GM10266 (cell line): ENCODE results near the gene ARL3.

Source experiments
- DNase-seq: peaks from one replicate; pipeline ENCODE4 v3.0.0; 2012; ENCODE audit errors: extremely low spot score
- TF ChIP-seq, protein P1 (sequence below): IDR thresholded peaks from 2 replicates; pipeline ENCODE4 v1.5.1; 2012; ENCODE audit warnings: mild to moderate bottlenecking, low read depth; ENCODE audit not compliant: control insufficient read depth, insufficient read depth; ENCODE audit errors: missing control alignments

Gene ARL3

DNA sequence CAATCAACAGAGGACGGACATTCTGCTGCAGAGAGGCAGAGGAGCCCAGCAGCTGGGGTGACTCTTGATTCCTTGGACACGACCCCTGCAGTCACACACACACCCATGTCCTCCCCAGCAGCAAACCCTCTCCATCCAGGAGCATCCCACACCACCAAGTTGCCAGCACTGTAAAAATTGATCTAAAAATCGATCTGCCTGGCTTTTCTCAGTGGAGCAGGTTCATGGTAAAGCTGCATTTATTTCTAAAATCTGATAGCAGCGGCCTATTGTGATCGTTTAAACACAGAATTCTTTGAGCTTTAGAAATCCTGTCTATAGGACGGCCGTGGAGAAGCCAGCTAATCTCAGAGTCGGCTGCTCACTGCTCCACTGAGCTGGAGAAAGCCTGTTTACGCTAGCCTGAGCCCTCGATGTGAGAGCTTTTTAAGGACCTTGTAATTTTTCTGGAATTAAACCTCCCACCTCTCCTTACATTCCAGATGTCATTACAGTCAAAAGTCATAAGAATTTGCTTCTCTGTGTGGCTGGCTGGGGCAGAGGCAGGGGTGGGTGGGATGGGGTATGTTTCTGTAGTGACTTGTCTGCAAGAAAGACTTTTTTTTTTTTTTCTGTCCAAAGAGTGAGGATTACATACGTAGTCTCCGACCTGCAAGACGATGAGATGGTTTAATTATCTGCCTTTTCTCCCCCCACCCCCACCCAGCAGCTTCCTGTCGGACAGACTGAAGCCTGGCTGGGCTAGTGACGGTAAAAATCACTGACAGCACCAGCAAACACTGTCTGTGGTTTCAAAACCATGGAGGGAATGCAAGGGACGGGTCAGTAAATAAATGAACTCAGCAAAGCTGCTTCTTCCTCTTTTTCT, 38.3 kb downstream of the ARL3 start:
- TF ChIP-seq, protein P1, sequence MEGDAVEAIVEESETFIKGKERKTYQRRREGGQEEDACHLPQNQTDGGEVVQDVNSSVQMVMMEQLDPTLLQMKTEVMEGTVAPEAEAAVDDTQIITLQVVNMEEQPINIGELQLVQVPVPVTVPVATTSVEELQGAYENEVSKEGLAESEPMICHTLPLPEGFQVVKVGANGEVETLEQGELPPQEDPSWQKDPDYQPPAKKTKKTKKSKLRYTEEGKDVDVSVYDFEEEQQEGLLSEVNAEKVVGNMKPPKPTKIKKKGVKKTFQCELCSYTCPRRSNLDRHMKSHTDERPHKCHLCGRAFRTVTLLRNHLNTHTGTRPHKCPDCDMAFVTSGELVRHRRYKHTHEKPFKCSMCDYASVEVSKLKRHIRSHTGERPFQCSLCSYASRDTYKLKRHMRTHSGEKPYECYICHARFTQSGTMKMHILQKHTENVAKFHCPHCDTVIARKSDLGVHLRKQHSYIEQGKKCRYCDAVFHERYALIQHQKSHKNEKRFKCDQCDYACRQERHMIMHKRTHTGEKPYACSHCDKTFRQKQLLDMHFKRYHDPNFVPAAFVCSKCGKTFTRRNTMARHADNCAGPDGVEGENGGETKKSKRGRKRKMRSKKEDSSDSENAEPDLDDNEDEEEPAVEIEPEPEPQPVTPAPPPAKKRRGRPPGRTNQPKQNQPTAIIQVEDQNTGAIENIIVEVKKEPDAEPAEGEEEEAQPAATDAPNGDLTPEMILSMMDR: no peak
- DNase-seq: no peak

DNA sequence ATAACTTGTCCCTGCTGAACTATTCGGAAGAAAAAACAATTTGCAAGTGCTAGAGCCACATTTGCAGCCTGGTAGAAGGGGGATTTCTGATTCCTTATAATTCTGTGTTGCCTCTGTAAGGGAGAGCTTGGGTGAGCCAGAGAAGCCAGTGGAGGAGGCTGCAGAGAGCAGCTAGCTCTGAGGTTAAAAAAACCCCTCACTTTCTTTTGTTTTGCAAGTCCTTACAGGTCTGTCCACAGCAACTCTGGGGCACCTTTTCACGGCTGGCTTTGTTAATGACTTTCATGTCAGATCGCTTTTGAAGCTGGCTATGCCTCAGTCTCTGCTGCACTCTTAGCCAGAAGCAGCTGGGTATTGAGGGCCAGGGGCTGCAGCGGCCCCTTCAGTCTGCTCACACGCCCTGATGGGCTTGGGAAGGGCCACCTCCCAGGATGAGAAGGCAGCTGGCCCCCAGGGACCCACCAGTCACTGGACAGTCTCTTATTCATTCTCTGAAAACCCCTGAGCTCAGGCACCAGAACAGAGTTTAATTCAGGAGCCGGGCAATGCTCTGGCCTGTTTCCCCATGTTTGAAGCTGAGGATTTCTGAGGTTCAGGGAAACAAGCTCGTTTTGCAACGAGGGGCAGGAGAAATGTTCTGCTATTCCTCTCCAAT, 39.1 kb downstream of the ARL3 start:
- TF ChIP-seq, protein P1: no peak
- no peak for DNase-seq

DNA sequence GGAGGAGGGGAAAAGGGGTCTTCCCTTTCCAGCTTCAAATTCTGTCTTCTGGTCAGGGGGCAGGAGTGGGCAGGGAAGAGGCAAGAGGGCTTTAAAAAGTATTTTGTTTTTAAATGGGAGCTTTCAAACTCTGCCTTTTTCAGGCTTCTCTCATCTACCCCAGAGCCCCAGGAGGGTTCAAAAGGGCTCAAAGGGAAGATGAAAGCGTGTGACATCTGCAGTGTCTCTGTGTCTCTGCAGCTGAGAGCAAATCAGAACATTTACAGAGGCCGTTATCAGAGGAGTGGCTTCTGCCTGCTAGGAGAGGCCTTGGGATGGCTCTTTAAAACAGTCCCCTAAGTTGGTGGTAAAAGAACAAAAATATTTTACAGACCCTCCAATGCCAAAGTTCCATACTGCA, 39.6 kb downstream of the ARL3 start:
- no peak for DNase-seq
- TF ChIP-seq, protein P1: no peak

DNA sequence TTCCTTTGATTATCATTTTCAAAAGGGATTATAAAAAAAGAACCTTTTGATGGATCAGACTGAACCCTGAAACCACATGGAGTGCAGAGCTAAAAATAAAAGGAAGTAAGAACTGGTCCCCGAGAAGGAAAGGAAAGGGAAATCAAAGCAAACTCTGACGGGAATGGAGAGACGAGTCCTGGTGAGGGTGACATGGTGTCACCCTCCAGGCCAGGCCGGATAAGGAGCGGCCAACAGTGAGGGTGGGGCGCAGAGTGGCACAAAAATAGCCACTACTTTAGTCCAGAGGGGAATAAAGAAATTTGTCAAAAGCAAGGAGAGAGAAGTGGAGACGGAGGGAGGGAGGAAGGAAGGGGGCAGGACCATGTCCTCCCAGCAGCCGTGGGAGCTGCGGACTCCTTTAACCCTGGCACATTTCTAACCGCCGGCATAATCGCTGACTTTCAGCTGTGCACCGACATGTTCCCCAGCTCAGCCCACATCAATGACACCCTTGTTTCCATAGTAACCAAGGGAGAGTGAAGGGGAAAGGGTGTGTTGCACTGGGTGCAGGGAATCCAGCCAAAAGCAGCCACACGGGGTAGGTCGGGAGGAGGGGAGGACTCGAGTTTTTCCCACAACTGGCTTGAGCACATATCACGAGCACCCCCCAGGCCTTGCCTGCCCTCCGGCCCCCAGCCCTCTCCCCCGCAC, 40.2 kb downstream of the ARL3 start:
- TF ChIP-seq, protein P1: no peak
- DNase-seq: peak; percentile 70

DNA sequence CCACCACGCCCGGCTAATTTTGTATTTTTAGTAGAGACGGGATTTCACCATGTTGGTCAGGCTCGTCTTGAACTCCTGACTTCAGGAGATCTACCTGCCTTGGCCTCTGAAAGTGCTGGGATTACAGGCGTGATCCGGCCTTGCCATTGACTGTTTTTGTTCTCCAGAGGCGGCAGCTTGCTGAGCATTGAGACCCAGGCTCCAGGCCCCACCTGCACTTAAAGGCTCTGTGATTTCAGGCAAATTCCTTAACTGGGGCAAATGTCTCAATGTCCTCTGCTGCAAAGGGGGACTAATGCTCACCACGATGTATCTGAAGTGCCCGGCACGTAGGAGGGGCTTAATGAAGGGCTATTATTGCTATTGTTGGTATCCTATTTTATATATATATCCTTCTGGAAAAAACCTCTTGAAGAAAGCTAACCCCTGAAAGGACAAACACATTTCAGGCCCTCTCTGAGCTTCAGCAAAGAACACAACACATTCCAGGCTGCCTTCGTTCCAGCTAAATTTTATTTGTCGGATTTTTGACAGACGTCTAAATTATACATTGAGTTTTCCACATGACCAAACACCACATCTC, 40.9 kb downstream of the ARL3 start:
- TF ChIP-seq, protein P1: no peak
- no peak for DNase-seq

DNA sequence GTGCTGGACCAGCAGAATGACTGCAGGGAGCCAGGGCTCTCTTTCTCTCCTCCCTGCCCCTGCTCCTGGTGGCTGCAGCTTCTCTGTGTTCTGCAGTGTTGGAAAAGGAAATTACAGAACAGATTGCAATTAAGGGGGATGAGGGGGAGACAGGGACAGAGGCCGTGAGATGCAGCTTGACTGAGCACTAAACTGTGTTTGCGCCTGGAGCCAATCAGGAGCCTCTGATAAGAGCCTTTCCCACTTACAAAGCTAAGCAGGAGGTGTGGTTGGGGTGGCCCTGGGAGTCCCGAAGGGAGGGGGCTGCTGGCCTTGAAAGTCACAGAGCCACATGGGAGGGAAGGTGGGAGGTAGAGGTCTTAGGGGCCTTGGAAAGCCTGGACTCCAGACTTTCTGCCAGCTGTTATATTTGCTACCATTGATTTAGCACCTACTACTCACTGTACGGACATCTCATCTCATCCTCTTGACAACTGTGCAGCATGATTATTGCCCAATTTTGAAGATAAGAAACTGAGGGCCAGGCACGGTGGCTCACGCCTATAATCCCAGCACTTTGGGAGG, 43.2 kb downstream of the ARL3 start:
- TF ChIP-seq, protein P1: no peak
- DNase-seq: no peak
